GM12874 (cell line): ENCODE results near the gene EBI3.

ENCODE experiments used
- CTCF ChIP-seq: IDR thresholded peaks from 2 replicates; pipeline ENCODE4 v1.5.1; 2011; ENCODE audit warnings: low read depth, mild to moderate bottlenecking, control low read depth, low read length, moderate library complexity; ENCODE audit not compliant: insufficient read depth

The EBI3 gene

GRCh38 chr19:4186087-4186993, 43.0 kb upstream of the EBI3 start:
- TF ChIP-seq CTCF, result peak; percentile 93

- no peak for TF ChIP-seq CTCF
Measured at GRCh38 chr19:4187313-4188122, 41.8 kb upstream of the EBI3 start.

GRCh38 chr19:4189641-4190040, 39.7 kb upstream of the EBI3 start:
- TF ChIP-seq CTCF, result no peak

- no peak for TF ChIP-seq CTCF
Measured at GRCh38 chr19:4194353-4194752, 35.0 kb upstream of the EBI3 start.

- no peak for TF ChIP-seq CTCF
Measured at GRCh38 chr19:4196009-4196408, 33.3 kb upstream of the EBI3 start.

GRCh38 chr19:4196587-4197148, 32.7 kb upstream of the EBI3 start:
- TF ChIP-seq CTCF, result no peak

- no peak for TF ChIP-seq CTCF
Measured at GRCh38 chr19:4197228-4197624, 32.1 kb upstream of the EBI3 start.
